Measurements from ENCODE around the gene SLC8A1.

The SLC8A1 gene

GRCh38 chr2:40220177-40220925 is 231.5 kb downstream of the SLC8A1 start:
- DNase-seq: no peak

GRCh38 chr2:40219141-40219540 is 232.7 kb downstream of the SLC8A1 start:
- DNase-seq: no peak

- no peak for DNase-seq
Observed at GRCh38 chr2:40218679-40219078, 233.2 kb downstream of the SLC8A1 start.

- DNase-seq: no peak
Observed at GRCh38 chr2:40213619-40214018, 238.3 kb downstream of the SLC8A1 start.

- DNase-seq: no peak
Observed at GRCh38 chr2:40213071-40213470, 238.8 kb downstream of the SLC8A1 start.

- peak; percentile 6 for DNase-seq
Observed at GRCh38 chr2:40210968-40211353, 240.9 kb downstream of the SLC8A1 start.

- no peak for DNase-seq
Observed at GRCh38 chr2:40210344-40210967, 241.4 kb downstream of the SLC8A1 start.

- DNase-seq: no peak
Observed at GRCh38 chr2:40209761-40210160, 242.1 kb downstream of the SLC8A1 start.

GRCh38 chr2:40208463-40208862 is 243.4 kb downstream of the SLC8A1 start:
- DNase-seq: no peak

GRCh38 chr2:40204268-40204667 is 247.6 kb downstream of the SLC8A1 start:
- DNase-seq: no peak

GRCh38 chr2:40202798-40203400 is 249.0 kb downstream of the SLC8A1 start:
- DNase-seq: no peak

GRCh38 chr2:40201425-40201824 is 250.5 kb downstream of the SLC8A1 start:
- no peak for DNase-seq

- DNase-seq: no peak
Observed at GRCh38 chr2:40200366-40200915, 251.4 kb downstream of the SLC8A1 start.

- no peak for DNase-seq
Observed at GRCh38 chr2:40199771-40200170, 252.1 kb downstream of the SLC8A1 start.

GRCh38 chr2:40197121-40197520 is 254.8 kb downstream of the SLC8A1 start:
- no peak for DNase-seq

- no peak for DNase-seq
Observed at GRCh38 chr2:40193670-40194026, 258.2 kb downstream of the SLC8A1 start.

GRCh38 chr2:40192864-40193669 is 258.8 kb downstream of the SLC8A1 start:
- DNase-seq: no peak

- DNase-seq: no peak
Observed at GRCh38 chr2:40190457-40190856, 261.4 kb downstream of the SLC8A1 start.

- DNase-seq: no peak
Observed at GRCh38 chr2:40189881-40190280, 262.0 kb downstream of the SLC8A1 start.

GRCh38 chr2:40187054-40187453 is 264.8 kb downstream of the SLC8A1 start:
- DNase-seq: no peak

- no peak for DNase-seq
Observed at GRCh38 chr2:40184551-40184950, 267.3 kb downstream of the SLC8A1 start.

GRCh38 chr2:40181855-40182254 is 270.0 kb downstream of the SLC8A1 start:
- no peak for DNase-seq

GRCh38 chr2:40179801-40180200 is 272.1 kb downstream of the SLC8A1 start:
- no peak for DNase-seq
